ENCODE measurements around the gene ASH1L.
"Not testable (repeated sequence)": the region's sequence is repeated elsewhere in the genome, so short reads cannot be mapped to it uniquely, and the experiment has no call there.

Gene ASH1L

GRCh38 chr1:155529109-155529508 is 33.5 kb downstream of the ASH1L start:
- no peak overlapping the region for H3K27ac Mint-ChIP-seq
- no peak overlapping the region for H3K4me3 Mint-ChIP-seq

GRCh38 chr1:155527677-155528076 is 34.9 kb downstream of the ASH1L start:
- Mint-ChIP-seq H3K27ac (no peak overlapping the region), H3K9me3 (no peaks in the 10 kb centered on the region), H3K4me1 (peaks cover 43% of the 10 kb centered on the region), H3K4me3 (no peak overlapping the region), H3K36me3 (ENCODE audit: low read depth) (peaks cover 5% of the 10 kb centered on the region), H3K27me3 (no peaks in the 10 kb centered on the region)
- DNase-seq (no peak), ATAC-seq (no peak)

More at GRCh38 chr1:155529109-155529508, 33.5 kb downstream of the ASH1L start:
- DNase-seq (no peak), ATAC-seq (no peak)
- peaks cover 35% of the 10 kb centered on the region for H3K4me1 Mint-ChIP-seq
- peaks cover under 1% of the 10 kb centered on the region for H3K9me3 Mint-ChIP-seq
- H3K36me3 Mint-ChIP-seq (ENCODE audit: low read depth) = peaks cover 12% of the 10 kb centered on the region
- no peaks in the 10 kb centered on the region for H3K27me3 Mint-ChIP-seq

- H3K27ac Mint-ChIP-seq = no peak overlapping the region
- no peak overlapping the region for H3K4me3 Mint-ChIP-seq
- H3K27me3 Mint-ChIP-seq = no peaks in the 10 kb centered on the region
- peaks cover 7% of the 10 kb centered on the region for H3K36me3 Mint-ChIP-seq (ENCODE audit: low read depth)
- ATAC-seq = no peak
- no peak for DNase-seq
- peaks cover 41% of the 10 kb centered on the region for H3K4me1 Mint-ChIP-seq
- no peaks in the 10 kb centered on the region for H3K9me3 Mint-ChIP-seq
These were observed 36.2 kb downstream of the ASH1L start for GRCh38 chr1:155526356-155526755.

GRCh38 chr1:155522069-155522468 is 40.5 kb downstream of the ASH1L start:
- DNase-seq = no peak
- no peak overlapping the region for H3K4me3 Mint-ChIP-seq
- no peaks in the 10 kb centered on the region for H3K27me3 Mint-ChIP-seq
- no peak for ATAC-seq
- H3K36me3 Mint-ChIP-seq (ENCODE audit: low read depth) = peaks cover 23% of the 10 kb centered on the region
- H3K27ac Mint-ChIP-seq = no peak overlapping the region
- H3K9me3 Mint-ChIP-seq = no peaks in the 10 kb centered on the region
- peaks cover 40% of the 10 kb centered on the region for H3K4me1 Mint-ChIP-seq

- Mint-ChIP-seq H3K9me3 (no peaks in the 10 kb centered on the region), H3K4me3 (no peak overlapping the region), H3K4me1 (peaks cover 52% of the 10 kb centered on the region), H3K36me3 (ENCODE audit: low read depth) (peaks cover 30% of the 10 kb centered on the region), H3K27me3 (no peaks in the 10 kb centered on the region), H3K27ac (no peak overlapping the region)
- DNase-seq (no peak), ATAC-seq (no peak)
These were observed 44.1 kb downstream of the ASH1L start for GRCh38 chr1:155518484-155518883.

- ATAC-seq = peak; percentile 24
- peaks cover 27% of the 10 kb centered on the region for H3K36me3 Mint-ChIP-seq (ENCODE audit: low read depth)
- H3K27me3 Mint-ChIP-seq = no peaks in the 10 kb centered on the region
- H3K4me1 Mint-ChIP-seq = peaks cover 45% of the 10 kb centered on the region
- H3K27ac Mint-ChIP-seq = peak overlapping the region; percentile 25
- peak overlapping the region; percentile 13 for H3K4me3 Mint-ChIP-seq
- DNase-seq = no peak
- H3K9me3 Mint-ChIP-seq = no peaks in the 10 kb centered on the region
These were observed 47.9 kb downstream of the ASH1L start for GRCh38 chr1:155514582-155515187.

- Mint-ChIP-seq H3K36me3 (ENCODE audit: low read depth) (peaks cover 24% of the 10 kb centered on the region), H3K27ac (no peak overlapping the region), H3K4me1 (peaks cover 44% of the 10 kb centered on the region), H3K4me3 (no peak overlapping the region), H3K9me3 (no peaks in the 10 kb centered on the region), H3K27me3 (no peaks in the 10 kb centered on the region)
- ATAC-seq (no peak), DNase-seq (no peak)
These were observed 49.2 kb downstream of the ASH1L start for GRCh38 chr1:155513300-155513916.

- H3K27ac Mint-ChIP-seq, H3K27me3 Mint-ChIP-seq, DNase-seq, H3K4me3 Mint-ChIP-seq, H3K9me3 Mint-ChIP-seq, ATAC-seq: not testable (repeated sequence)
- Mint-ChIP-seq H3K36me3 (ENCODE audit: low read depth) (peaks cover 18% of the 10 kb centered on the region), H3K4me1 (peaks cover 43% of the 10 kb centered on the region)
These were observed 51.2 kb downstream of the ASH1L start for GRCh38 chr1:155511385-155511784.

GRCh38 chr1:155509064-155509463 is 53.5 kb downstream of the ASH1L start:
- Mint-ChIP-seq H3K27ac (no peak overlapping the region), H3K27me3 (no peaks in the 10 kb centered on the region), H3K4me3 (no peak overlapping the region), H3K9me3 (no peaks in the 10 kb centered on the region), H3K36me3 (ENCODE audit: low read depth) (peaks cover 21% of the 10 kb centered on the region), H3K4me1 (peaks cover 35% of the 10 kb centered on the region)
- ATAC-seq (no peak), DNase-seq (no peak)

GRCh38 chr1:155507945-155508344 is 54.7 kb downstream of the ASH1L start:
- Mint-ChIP-seq H3K36me3 (ENCODE audit: low read depth) (peaks cover 17% of the 10 kb centered on the region), H3K27ac (no peak overlapping the region), H3K4me1 (peaks cover 31% of the 10 kb centered on the region), H3K27me3 (no peaks in the 10 kb centered on the region), H3K9me3 (no peaks in the 10 kb centered on the region), H3K4me3 (no peak overlapping the region)
- DNase-seq = no peak
- ATAC-seq = no peak

GRCh38 chr1:155505963-155506362 is 56.6 kb downstream of the ASH1L start:
- H3K36me3 Mint-ChIP-seq (ENCODE audit: low read depth) = peaks cover 12% of the 10 kb centered on the region
- H3K9me3 Mint-ChIP-seq, DNase-seq, H3K27me3 Mint-ChIP-seq, H3K4me3 Mint-ChIP-seq, ATAC-seq, H3K27ac Mint-ChIP-seq: not testable (repeated sequence)
- H3K4me1 Mint-ChIP-seq = peaks cover 29% of the 10 kb centered on the region

- Mint-ChIP-seq H3K27ac (no peak overlapping the region), H3K9me3 (no peaks in the 10 kb centered on the region), H3K36me3 (ENCODE audit: low read depth) (peaks cover 12% of the 10 kb centered on the region), H3K27me3 (no peaks in the 10 kb centered on the region), H3K4me1 (peaks cover 45% of the 10 kb centered on the region), H3K4me3 (no peak overlapping the region)
- DNase-seq (no peak), ATAC-seq (no peak)
These were observed 58.4 kb downstream of the ASH1L start for GRCh38 chr1:155504207-155504606.

- ATAC-seq (no peak), DNase-seq (no peak)
- no peaks in the 10 kb centered on the region for H3K27me3 Mint-ChIP-seq
- H3K27ac Mint-ChIP-seq = peak overlapping the region; percentile 21
- no peaks in the 10 kb centered on the region for H3K9me3 Mint-ChIP-seq
- peaks cover 34% of the 10 kb centered on the region for H3K4me1 Mint-ChIP-seq
- H3K4me3 Mint-ChIP-seq = no peak overlapping the region
- H3K36me3 Mint-ChIP-seq (ENCODE audit: low read depth) = peaks cover 2% of the 10 kb centered on the region
These were observed 62.5 kb downstream of the ASH1L start for GRCh38 chr1:155499953-155500639.

GRCh38 chr1:155499263-155499662 is 63.3 kb downstream of the ASH1L start:
- H3K4me1 Mint-ChIP-seq = peaks cover 28% of the 10 kb centered on the region
- H3K27me3 Mint-ChIP-seq = no peaks in the 10 kb centered on the region
- H3K36me3 Mint-ChIP-seq (ENCODE audit: low read depth) = peaks cover 2% of the 10 kb centered on the region
- DNase-seq (no peak), ATAC-seq (no peak)
- no peaks in the 10 kb centered on the region for H3K9me3 Mint-ChIP-seq
- peak overlapping the region; percentile 21 for H3K27ac Mint-ChIP-seq
- no peak overlapping the region for H3K4me3 Mint-ChIP-seq

GRCh38 chr1:155493595-155493994 is 69.0 kb downstream of the ASH1L start:
- not testable (repeated sequence) for H3K36me3 Mint-ChIP-seq (ENCODE audit: low read depth); H3K27ac Mint-ChIP-seq; H3K9me3 Mint-ChIP-seq; H3K4me3 Mint-ChIP-seq; ATAC-seq; H3K27me3 Mint-ChIP-seq; DNase-seq; H3K4me1 Mint-ChIP-seq

Data from activated naive CD8-positive, alpha-beta T cell treated with anti-CD3 and anti-CD28 coated beads, Interleukin-2, amount 50 U/mL, for 24 hours (primary cell).